ENCODE data around the gene SLC16A9.
A peak's percentile ranks its signal among the peaks of the same experiment; 100 is the strongest.
"Not testable (repeated sequence)": the region's sequence is repeated elsewhere in the genome, so short reads cannot be mapped to it uniquely, and the experiment has no call there.

The SLC16A9 gene

GRCh38 chr10:59644841-59645240 lies 64.8 kb downstream of the SLC16A9 start:
- TF ChIP-seq CTCF (IDR thresholded peaks at IDR 0.05; ENCODE audit: low read depth, low read length), result no peak
- H3K4me3 ChIP-seq (replicated peaks in 1 of 2; ENCODE audit: low read depth in 2 of 2, low read length in 2 of 2), result no peak overlapping the region
- no peak for DNase-seq (ENCODE audit: low read depth in 2 of 2)

- not testable (repeated sequence) for DNase-seq (ENCODE audit: low read depth in 2 of 2); H3K4me3 ChIP-seq (replicated peaks in 1 of 2; ENCODE audit: low read depth in 2 of 2, low read length in 2 of 2)
Measured at GRCh38 chr10:59641688-59642087, 68.0 kb downstream of the SLC16A9 start.

- H3K4me3 ChIP-seq (replicated peaks in 1 of 2; ENCODE audit: low read depth in 2 of 2, low read length in 2 of 2), result no peak overlapping the region
- no peak for DNase-seq (ENCODE audit: low read depth in 2 of 2)
- TF ChIP-seq CTCF (IDR thresholded peaks at IDR 0.05; ENCODE audit: low read depth, low read length), result no peak
Measured at GRCh38 chr10:59635502-59636290, 74.0 kb downstream of the SLC16A9 start.

GRCh38 chr10:59634102-59634501 lies 75.5 kb downstream of the SLC16A9 start:
- H3K4me3 ChIP-seq (replicated peaks in 1 of 2; ENCODE audit: low read depth in 2 of 2, low read length in 2 of 2), result no peak overlapping the region
- no peak for TF ChIP-seq CTCF (IDR thresholded peaks at IDR 0.05; ENCODE audit: low read depth, low read length)

GRCh38 chr10:59633063-59633462 lies 76.6 kb downstream of the SLC16A9 start:
- no peak for DNase-seq (ENCODE audit: low read depth in 2 of 2)
- H3K4me3 ChIP-seq (replicated peaks in 1 of 2; ENCODE audit: low read depth in 2 of 2, low read length in 2 of 2), result no peak overlapping the region
- no peak for TF ChIP-seq CTCF (IDR thresholded peaks at IDR 0.05; ENCODE audit: low read depth, low read length)

More at GRCh38 chr10:59634102-59634501, 75.5 kb downstream of the SLC16A9 start:
- DNase-seq (ENCODE audit: low read depth in 2 of 2), result no peak

GRCh38 chr10:59631882-59632807 lies 77.5 kb downstream of the SLC16A9 start:
- H3K4me3 ChIP-seq (replicated peaks in 1 of 2; ENCODE audit: low read depth in 2 of 2, low read length in 2 of 2), result no peak overlapping the region
- no peak for TF ChIP-seq CTCF (IDR thresholded peaks at IDR 0.05; ENCODE audit: low read depth, low read length)
- peak in 1 of 2 donors; percentile 16 for DNase-seq (ENCODE audit: low read depth in 2 of 2)

GRCh38 chr10:59631237-59631636 lies 78.4 kb downstream of the SLC16A9 start:
- H3K4me3 ChIP-seq (replicated peaks in 1 of 2; ENCODE audit: low read depth in 2 of 2, low read length in 2 of 2), result no peak overlapping the region
- TF ChIP-seq CTCF (IDR thresholded peaks at IDR 0.05; ENCODE audit: low read depth, low read length), result no peak
- no peak for DNase-seq (ENCODE audit: low read depth in 2 of 2)
